ENCODE data around the gene AHNAK2. TPM values are rescaled to one million over a fixed set of nuclear protein-coding genes. Genes with fewer than 3 reads are reported as not detected.
A peak's percentile ranks its signal among the peaks of the same experiment; 100 is the strongest.

Gene AHNAK2
- total RNA-seq, 1 experiment from 2014 or later: 223 TPM

DNA sequence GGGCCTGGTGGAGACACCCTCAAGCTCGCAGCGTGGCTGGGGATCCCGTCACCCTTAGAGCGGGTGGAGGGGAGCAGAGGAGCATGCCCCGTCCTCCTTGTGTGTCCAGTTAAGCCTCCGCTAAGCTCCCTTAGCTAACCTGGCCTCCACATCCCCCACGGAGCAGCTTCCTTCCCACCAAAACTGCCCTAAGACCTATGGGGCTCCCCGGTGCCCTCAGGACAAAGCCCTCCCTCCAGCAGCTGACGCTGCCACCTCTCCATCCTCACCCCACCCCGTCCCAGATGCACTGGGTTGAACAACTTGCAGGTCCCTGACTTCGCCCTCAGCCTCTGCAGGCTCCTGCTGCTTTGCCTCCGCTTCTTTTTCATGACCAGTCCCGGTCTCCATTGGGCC lies 4.0 kb downstream of the AHNAK2 start:
- Histone ChIP-seq H3K36me3 (ENCODE audit: control insufficient read depth, insufficient read depth, low read length) (peaks cover 2% of the 10 kb centered on the region; the same call in 1 of the 2 replicates), H3K27me3 (ENCODE audit: control insufficient read depth, insufficient read depth, low read length) (no peaks in the 10 kb centered on the region), H3K4me3 (ENCODE audit: low read depth in 2 of 2, low read length in 2 of 2) (peak overlapping the region in 1 of 2 experiments; percentile 35; a peak in 2 of 4 replicates), H3K27ac (ENCODE audit: low read length) (peak overlapping the region; percentile 93), H3K4me1 (ENCODE audit: control insufficient read depth, insufficient read depth, low read length) (peaks cover 55% of the 10 kb centered on the region), H3K9me3 (ENCODE audit: control insufficient read depth, insufficient read depth, low read depth, low read length) (no peaks in the 10 kb centered on the region)
- TF ChIP-seq TCF7L2 (IDR thresholded peaks at IDR 0.05; ENCODE audit: low read depth, low read length): no peak
- no peak for TF ChIP-seq REST (IDR thresholded peaks at IDR 0.05; ENCODE audit: insufficient read depth in 1 of 2, low read depth in 2 of 2, low read length in 1 of 2)
- no peak for TF ChIP-seq POLR2AphosphoS5 (IDR thresholded peaks at IDR 0.05; ENCODE audit: low read depth, low read length)
- no peak for TF ChIP-seq SIN3A (IDR thresholded peaks at IDR 0.05; ENCODE audit: borderline replicate concordance, insufficient read depth, low read depth, low read length)
- no peak for TF ChIP-seq CTCF (IDR thresholded peaks at IDR 0.05)
- ChIA-PET POLR2A (interaction anchor here (0.6 to 1.3 kb wide), 2 partner anchors 11 to 308 kb away, joined by 3 to 10 read pairs; no protein-coding TSS in a partner anchor), CTCF (interaction anchor here (1.8 kb wide), 1 partner anchor 72 kb away, joined by 18 read pairs; no protein-coding TSS in a partner anchor)
- no peak for ATAC-seq
- intact Hi-C loops (cut with micrococcal nuclease; ENCODE audit: unreplicated experiment) (loop anchor here (5.0 kb wide), 1 partner anchor 73 kb away; no protein-coding TSS in a partner anchor), in situ Hi-C loops (cut with HindIII; ENCODE audit: low pct_unique_long_range_greater_than_20kb, low sequenced_read_pairs) (no loop called here)
- no peak for DNase-seq (ENCODE audit: low read depth, low spot score)
- BruUV-seq (replicated peaks): no TSS peak

GRCh38 chr14:104973385-104974145 lies 4.6 kb downstream of the AHNAK2 start:
- H3K27me3 ChIP-seq (ENCODE audit: control insufficient read depth, insufficient read depth, low read length): no peaks in the 10 kb centered on the region
- TF ChIP-seq POLR2AphosphoS5 (IDR thresholded peaks at IDR 0.05; ENCODE audit: low read depth, low read length): peak; percentile 49; the same call in 1 of the 2 replicates
- peak; percentile 20; the same call in 1 of the 2 replicates for TF ChIP-seq SIN3A (IDR thresholded peaks at IDR 0.05; ENCODE audit: borderline replicate concordance, insufficient read depth, low read depth, low read length)
- TF ChIP-seq CTCF (IDR thresholded peaks at IDR 0.05): no peak
- TF ChIP-seq TCF7L2 (IDR thresholded peaks at IDR 0.05; ENCODE audit: low read depth, low read length): no peak
- TF ChIP-seq REST (IDR thresholded peaks at IDR 0.05; ENCODE audit: insufficient read depth in 1 of 2, low read depth in 2 of 2, low read length in 1 of 2): no peak
- H3K4me1 ChIP-seq (ENCODE audit: control insufficient read depth, insufficient read depth, low read length): peaks cover 54% of the 10 kb centered on the region
- intact Hi-C loops (cut with micrococcal nuclease; ENCODE audit: unreplicated experiment) (loop anchor here (5.0 kb wide), 1 partner anchor 74 kb away; no protein-coding TSS in a partner anchor), in situ Hi-C loops (cut with HindIII; ENCODE audit: low pct_unique_long_range_greater_than_20kb, low sequenced_read_pairs) (no loop called here)
- ChIA-PET CTCF (interaction anchor here (1.8 kb wide), 2 partner anchors 72 to 73 kb away, joined by 8 to 18 read pairs; no protein-coding TSS in a partner anchor), POLR2A (interaction anchor here (0.6 to 1.3 kb wide), 4 partner anchors 11 to 1494 kb away, joined by 3 to 10 read pairs (median 4); partner anchors contain the start of gene CLBA1)
- DNase-seq (ENCODE audit: low read depth, low spot score): no peak
- H3K36me3 ChIP-seq (ENCODE audit: control insufficient read depth, insufficient read depth, low read length): peaks cover 2% of the 10 kb centered on the region; the same call in 1 of the 2 replicates
- no peaks in the 10 kb centered on the region for H3K9me3 ChIP-seq (ENCODE audit: control insufficient read depth, insufficient read depth, low read depth, low read length)
- BruUV-seq (replicated peaks): no TSS peak
- peak overlapping the region; percentile 93 for H3K27ac ChIP-seq (ENCODE audit: low read length)
- peak; percentile 54 for ATAC-seq
- peak overlapping the region in 1 of 2 experiments; percentile 35; a peak in 2 of 4 replicates for H3K4me3 ChIP-seq (ENCODE audit: low read depth in 2 of 2, low read length in 2 of 2)
